ENCODE measurements around the gene DCAF6.

The DCAF6 gene

GRCh38 chr1:168112673-168113305, 176.3 kb downstream of the DCAF6 start:
- no peak overlapping the region for H3K27ac ChIP-seq (replicated peaks)
- H3K4me3 ChIP-seq (replicated peaks; ENCODE audit: insufficient read depth, low read length): no peak overlapping the region
- no peaks in the 10 kb centered on the region for H3K27me3 ChIP-seq (ENCODE audit: insufficient read depth, poor library complexity, severe bottlenecking)
- peak in 1 of 2 experiments; percentile 7 for DNase-seq (ENCODE audit: low read depth in 1 of 2, low spot score in 1 of 2)
- TF ChIP-seq SPI1 (IDR thresholded peaks at IDR 0.05; ENCODE audit: borderline replicate concordance, low read depth) (no peak), GABPA (IDR thresholded peaks at IDR 0.05; ENCODE audit: low read depth) (no peak), POLR2AphosphoS5 (IDR thresholded peaks at IDR 0.05; ENCODE audit: low read depth) (no peak)

DNA sequence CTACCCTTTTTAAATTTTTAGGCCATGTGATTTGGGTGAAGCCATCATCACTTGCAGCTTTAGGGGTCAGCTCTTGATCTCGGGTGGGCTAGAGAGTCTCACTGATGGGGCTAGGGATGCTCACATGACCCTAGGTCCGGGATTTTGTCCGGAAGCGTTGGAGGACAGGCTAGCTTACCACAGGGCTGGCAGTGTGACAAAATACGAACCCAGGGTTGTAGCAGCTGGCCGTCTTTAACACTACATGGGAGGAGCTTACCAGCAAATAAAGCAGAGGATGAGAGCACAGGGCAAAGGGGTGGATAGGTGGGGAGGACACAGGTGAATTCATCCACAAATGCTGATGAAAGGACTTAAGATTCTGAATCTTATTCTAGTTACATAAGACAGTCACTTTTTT, 178.4 kb downstream of the DCAF6 start:
- H3K27ac ChIP-seq (replicated peaks): no peak overlapping the region
- no peak for TF ChIP-seq SPI1 (IDR thresholded peaks at IDR 0.05; ENCODE audit: borderline replicate concordance, low read depth)
- TF ChIP-seq POLR2AphosphoS5 (IDR thresholded peaks at IDR 0.05; ENCODE audit: low read depth): no peak
- no peak for TF ChIP-seq CTCF (IDR thresholded peaks at IDR 0.05; ENCODE audit: insufficient read depth, low read length)
- TF ChIP-seq, protein P1, sequence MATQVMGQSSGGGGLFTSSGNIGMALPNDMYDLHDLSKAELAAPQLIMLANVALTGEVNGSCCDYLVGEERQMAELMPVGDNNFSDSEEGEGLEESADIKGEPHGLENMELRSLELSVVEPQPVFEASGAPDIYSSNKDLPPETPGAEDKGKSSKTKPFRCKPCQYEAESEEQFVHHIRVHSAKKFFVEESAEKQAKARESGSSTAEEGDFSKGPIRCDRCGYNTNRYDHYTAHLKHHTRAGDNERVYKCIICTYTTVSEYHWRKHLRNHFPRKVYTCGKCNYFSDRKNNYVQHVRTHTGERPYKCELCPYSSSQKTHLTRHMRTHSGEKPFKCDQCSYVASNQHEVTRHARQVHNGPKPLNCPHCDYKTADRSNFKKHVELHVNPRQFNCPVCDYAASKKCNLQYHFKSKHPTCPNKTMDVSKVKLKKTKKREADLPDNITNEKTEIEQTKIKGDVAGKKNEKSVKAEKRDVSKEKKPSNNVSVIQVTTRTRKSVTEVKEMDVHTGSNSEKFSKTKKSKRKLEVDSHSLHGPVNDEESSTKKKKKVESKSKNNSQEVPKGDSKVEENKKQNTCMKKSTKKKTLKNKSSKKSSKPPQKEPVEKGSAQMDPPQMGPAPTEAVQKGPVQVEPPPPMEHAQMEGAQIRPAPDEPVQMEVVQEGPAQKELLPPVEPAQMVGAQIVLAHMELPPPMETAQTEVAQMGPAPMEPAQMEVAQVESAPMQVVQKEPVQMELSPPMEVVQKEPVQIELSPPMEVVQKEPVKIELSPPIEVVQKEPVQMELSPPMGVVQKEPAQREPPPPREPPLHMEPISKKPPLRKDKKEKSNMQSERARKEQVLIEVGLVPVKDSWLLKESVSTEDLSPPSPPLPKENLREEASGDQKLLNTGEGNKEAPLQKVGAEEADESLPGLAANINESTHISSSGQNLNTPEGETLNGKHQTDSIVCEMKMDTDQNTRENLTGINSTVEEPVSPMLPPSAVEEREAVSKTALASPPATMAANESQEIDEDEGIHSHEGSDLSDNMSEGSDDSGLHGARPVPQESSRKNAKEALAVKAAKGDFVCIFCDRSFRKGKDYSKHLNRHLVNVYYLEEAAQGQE (IDR thresholded peaks at IDR 0.05; ENCODE audit: insufficient replicate concordance, low read depth): no peak
- no peak for TF ChIP-seq GABPA (IDR thresholded peaks at IDR 0.05; ENCODE audit: low read depth)

DNA sequence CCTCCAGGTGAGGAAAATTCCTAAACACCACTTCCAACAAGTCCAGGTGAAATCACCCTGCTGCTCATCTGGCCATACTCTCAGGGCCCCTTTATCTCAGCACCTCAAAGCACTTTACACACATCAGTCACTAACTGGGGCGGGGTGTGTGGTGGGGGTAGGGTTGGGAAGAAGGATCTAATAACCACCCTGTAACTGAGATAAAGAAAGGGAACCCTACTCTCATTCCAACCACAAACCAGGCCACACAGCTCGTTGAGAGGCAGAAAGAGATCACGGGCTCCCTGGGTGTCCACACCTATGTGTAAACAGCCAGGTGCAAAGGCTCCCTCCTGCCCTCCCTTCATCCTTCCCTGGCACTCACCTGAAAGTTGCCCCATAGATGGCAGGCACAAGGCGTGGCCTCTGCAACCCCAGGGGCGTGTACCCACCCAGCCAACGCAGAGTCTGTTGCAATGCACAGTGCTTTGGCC, 179.9 kb downstream of the DCAF6 start:
- DNase-seq (ENCODE audit: low read depth in 1 of 2, low spot score in 1 of 2): no peak

More for the DNA sequence above, 178.4 kb downstream of the DCAF6 start:
- DNase-seq (ENCODE audit: low read depth in 1 of 2, low spot score in 1 of 2): no peak
- Histone ChIP-seq H3K4me3 (replicated peaks; ENCODE audit: insufficient read depth, low read length) (no peak overlapping the region), H3K27me3 (ENCODE audit: insufficient read depth, poor library complexity, severe bottlenecking) (no peaks in the 10 kb centered on the region)

More for the DNA sequence above, 179.9 kb downstream of the DCAF6 start:
- no peaks in the 10 kb centered on the region for H3K27me3 ChIP-seq (ENCODE audit: insufficient read depth, poor library complexity, severe bottlenecking)
- TF ChIP-seq SPI1 (IDR thresholded peaks at IDR 0.05; ENCODE audit: borderline replicate concordance, low read depth): no peak
- TF ChIP-seq GABPA (IDR thresholded peaks at IDR 0.05; ENCODE audit: low read depth): no peak
- TF ChIP-seq CTCF (IDR thresholded peaks at IDR 0.05; ENCODE audit: insufficient read depth, low read length): no peak
- TF ChIP-seq, protein P1 (IDR thresholded peaks at IDR 0.05; ENCODE audit: insufficient replicate concordance, low read depth): no peak
- no peak overlapping the region for H3K27ac ChIP-seq (replicated peaks)
- no peak overlapping the region for H3K4me3 ChIP-seq (replicated peaks; ENCODE audit: insufficient read depth, low read length)
